Neural cell (in vitro differentiated cells): ENCODE measurements around the gene BTF3L4. TPM values are rescaled to one million over a fixed set of nuclear protein-coding genes. Genes with fewer than 3 reads are reported as not detected.

Source experiments
- H2AFZ ChIP-seq: fragments of 200-600, 300-800 bp; sonication (generic), shearing (Covaris generic); 2 replicates; pipeline ENCODE4 v1.6.0; 2014; ENCODE audit warnings: low read depth, mild to moderate bottlenecking, antibody characterized with exemption, low read length, moderate library complexity
- H3F3A ChIP-seq: fragments of 200-600 bp; shearing (Covaris generic); 2 replicates; pipeline ENCODE4 v1.6.1; 2016; ENCODE audit warnings: mild to moderate bottlenecking, moderate library complexity, mixed read lengths, antibody characterized with exemption, low read length; ENCODE audit not compliant: insufficient read depth, poor library complexity, severe bottlenecking
- H3K27ac ChIP-seq: fragments of 200-600, 300-800 bp; sonication (generic), shearing (Covaris generic); 2 replicates; pipeline ENCODE4 v1.5.1; 2014; ENCODE audit warnings: mild to moderate bottlenecking, low read length, moderate library complexity
- H3K27me3 ChIP-seq: fragments of 300-800, 200-600 bp; sonication (generic), shearing (Covaris generic); 2 replicates; pipeline ENCODE4 v1.6.0; 2014; ENCODE audit warnings: mild to moderate bottlenecking, low read depth, low read length, moderate library complexity; ENCODE audit not compliant: insufficient read depth
- H3K36me3 ChIP-seq: fragments of 300-800, 200-600 bp; sonication (generic), shearing (Covaris generic); 2 replicates; pipeline ENCODE4 v1.5.1; 2014; ENCODE audit warnings: mild to moderate bottlenecking, antibody characterized with exemption, low read length, moderate library complexity; ENCODE audit not compliant: insufficient read depth
- H3K4me2 ChIP-seq: fragments of 300-800, 200-600 bp; sonication (generic), shearing (Covaris generic); 2 replicates; pipeline ENCODE4 v1.6.0; 2014; ENCODE audit warnings: mild to moderate bottlenecking, low read length
- H3K4me3 ChIP-seq: fragments of 300-800, 200-600 bp; sonication (generic), shearing (Covaris generic); 2 replicates; pipeline ENCODE4 v1.5.1; 2014; ENCODE audit warnings: mild to moderate bottlenecking, low read length, moderate library complexity
- H3K79me2 ChIP-seq: fragments of 200-600 bp; shearing (Covaris generic); replicated peaks from 2 replicates; pipeline ENCODE4 v1.6.0; 2014; ENCODE audit warnings: mild to moderate bottlenecking, low read length, moderate library complexity; ENCODE audit not compliant: insufficient read depth
- H3K9ac ChIP-seq: fragments of 300-800, 200-600 bp; sonication (generic), shearing (Covaris generic); 2 replicates; pipeline ENCODE4 v1.6.1; 2016; ENCODE audit warnings: mild to moderate bottlenecking, low read length, mixed read lengths
- H3K9me2 ChIP-seq: fragments of 200-600 bp; shearing (Covaris generic); 2 replicates; pipeline ENCODE4 v1.6.1; 2016; ENCODE audit warnings: mild to moderate bottlenecking, low read length, mixed read lengths; ENCODE audit not compliant: insufficient read depth
- H3K9me3 ChIP-seq: fragments of 200-600, 300-800 bp; sonication (generic), shearing (Covaris generic); 2 replicates; pipeline ENCODE4 v1.6.1; 2016; ENCODE audit warnings: mild to moderate bottlenecking, mixed run types, low read length, moderate library complexity, mixed read lengths
- H4K20me1 ChIP-seq: fragments of 200-600 bp; shearing (Covaris generic); 2 replicates; pipeline ENCODE4 v1.6.1; 2016; ENCODE audit warnings: mild to moderate bottlenecking, mixed run types; ENCODE audit not compliant: insufficient read depth
- EP300 ChIP-seq: fragments of 450-650 bp; conservative IDR thresholded peaks from 2 replicates; pipeline ENCODE4 v1.6.1; 2014; ENCODE audit warnings: antibody characterized with exemption, mild to moderate bottlenecking, moderate library complexity; ENCODE audit not compliant: poor library complexity, severe bottlenecking
- EZH2 ChIP-seq: fragments of 200-600, 300-800 bp; shearing (Covaris generic), sonication (generic); IDR thresholded peaks from 2 replicates; pipeline ENCODE4 v1.6.1; 2014; ENCODE audit warnings: antibody characterized with exemption, low read length, borderline replicate concordance, mild to moderate bottlenecking; ENCODE audit not compliant: insufficient read depth, poor library complexity, severe bottlenecking
- MXI1 ChIP-seq: fragments of 450-650 bp; conservative IDR thresholded peaks from 2 replicates; pipeline ENCODE4 v1.6.1; 2014; ENCODE audit warnings: antibody characterized with exemption, mild to moderate bottlenecking; ENCODE audit not compliant: poor library complexity, severe bottlenecking
- POLR2AphosphoS5 ChIP-seq: IDR thresholded peaks from 2 replicates; pipeline ENCODE4 v1.6.1; 2012
- RAD21 ChIP-seq: fragments of 450-650 bp; conservative IDR thresholded peaks from 2 replicates; pipeline ENCODE4 v1.6.1; 2014; ENCODE audit warnings: antibody characterized with exemption, mild to moderate bottlenecking, moderate library complexity
- SMC3 ChIP-seq: fragments of 450-650 bp; conservative IDR thresholded peaks from 2 replicates; pipeline ENCODE4 v1.6.1; 2014; ENCODE audit warnings: antibody characterized with exemption, mild to moderate bottlenecking, moderate library complexity; ENCODE audit not compliant: poor library complexity
- TAF1 ChIP-seq: IDR thresholded peaks from 2 replicates; pipeline ENCODE4 v1.6.1; 2012; ENCODE audit warnings: low read depth
- polyA plus RNA-seq: library from polyadenylated mRNA; depleted of rRNA; stranded (reverse); fragments of >200 nt; gene quantifications from 2 replicates; pipeline ENCODE4 v1.2.3, GENCODE V29; 2014
- TF ChIP-seq, protein P1 (sequence below): IDR thresholded peaks from 2 replicates; pipeline ENCODE4 v1.6.1; 2012; ENCODE audit warnings: borderline replicate concordance
- TF ChIP-seq, protein P2 (sequence below): fragments of 450-650 bp; IDR thresholded peaks from 2 replicates; pipeline ENCODE4 v1.5.1; 2014; ENCODE audit warnings: antibody characterized with exemption, mild to moderate bottlenecking, moderate library complexity; ENCODE audit not compliant: poor library complexity, severe bottlenecking

BTF3L4 gene
- polyA plus RNA-seq, 1 donor from 2014 or later: 355 TPM

DNA sequence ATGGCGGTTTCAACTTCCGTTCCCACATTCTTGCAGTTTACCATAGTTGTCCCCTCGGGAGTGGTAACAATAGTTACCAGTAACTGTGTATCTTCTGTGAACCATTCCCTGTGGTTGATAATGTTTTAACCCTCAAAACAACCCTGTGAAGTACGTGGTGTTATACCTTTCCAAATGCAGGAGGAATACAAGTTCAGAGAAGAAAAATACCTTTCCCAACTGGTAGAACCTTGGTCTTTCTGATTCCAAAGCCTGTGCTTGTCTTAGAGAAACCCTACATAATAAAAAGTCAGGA, 789 bp downstream of the BTF3L4 start:
- peak overlapping the region; percentile 58 for H2AFZ ChIP-seq
- no peaks in the 10 kb centered on the region for H3K27me3 ChIP-seq
- no peak for TF ChIP-seq EP300
- no peaks in the 10 kb centered on the region for H3K9me2 ChIP-seq
- H3K36me3 ChIP-seq: peaks cover 6% of the 10 kb centered on the region
- H3K79me2 ChIP-seq: peaks cover 76% of the 10 kb centered on the region
- H4K20me1 ChIP-seq: no peaks in the 10 kb centered on the region
- H3K4me3 ChIP-seq: peak overlapping the region; percentile 80
- peak overlapping the region; percentile 95 for H3K9ac ChIP-seq
- no peaks in the 10 kb centered on the region for H3K9me3 ChIP-seq
- H3K4me2 ChIP-seq: peak overlapping the region; percentile 92
- H3K27ac ChIP-seq: peak overlapping the region; percentile 97
- no peaks in the 10 kb centered on the region for H3F3A ChIP-seq

DNA sequence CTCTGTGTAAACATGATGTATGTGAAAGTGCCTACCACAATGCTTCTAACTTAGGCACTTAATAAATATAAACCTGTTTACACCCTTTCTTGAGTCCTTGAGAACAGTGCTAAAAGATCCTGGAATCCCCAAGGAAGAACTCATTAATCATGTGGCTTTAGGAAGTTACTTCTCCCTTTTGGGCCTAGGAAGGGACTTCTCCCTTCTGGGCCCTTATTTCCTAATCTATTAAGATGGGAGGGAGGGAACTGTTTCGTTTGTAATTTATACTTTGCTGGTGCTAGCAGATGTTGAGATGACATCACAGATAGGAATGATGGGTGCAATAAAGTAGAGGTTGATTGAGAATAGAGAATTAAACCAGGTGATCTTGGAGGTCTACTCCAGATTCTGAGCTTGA, 1.2 kb downstream of the BTF3L4 start:
- TF ChIP-seq TAF1 (no peak), SMC3 (no peak), EP300 (no peak), POLR2AphosphoS5 (no peak), MXI1 (no peak), EZH2 (no peak), RAD21 (no peak)
- TF ChIP-seq, protein P1, sequence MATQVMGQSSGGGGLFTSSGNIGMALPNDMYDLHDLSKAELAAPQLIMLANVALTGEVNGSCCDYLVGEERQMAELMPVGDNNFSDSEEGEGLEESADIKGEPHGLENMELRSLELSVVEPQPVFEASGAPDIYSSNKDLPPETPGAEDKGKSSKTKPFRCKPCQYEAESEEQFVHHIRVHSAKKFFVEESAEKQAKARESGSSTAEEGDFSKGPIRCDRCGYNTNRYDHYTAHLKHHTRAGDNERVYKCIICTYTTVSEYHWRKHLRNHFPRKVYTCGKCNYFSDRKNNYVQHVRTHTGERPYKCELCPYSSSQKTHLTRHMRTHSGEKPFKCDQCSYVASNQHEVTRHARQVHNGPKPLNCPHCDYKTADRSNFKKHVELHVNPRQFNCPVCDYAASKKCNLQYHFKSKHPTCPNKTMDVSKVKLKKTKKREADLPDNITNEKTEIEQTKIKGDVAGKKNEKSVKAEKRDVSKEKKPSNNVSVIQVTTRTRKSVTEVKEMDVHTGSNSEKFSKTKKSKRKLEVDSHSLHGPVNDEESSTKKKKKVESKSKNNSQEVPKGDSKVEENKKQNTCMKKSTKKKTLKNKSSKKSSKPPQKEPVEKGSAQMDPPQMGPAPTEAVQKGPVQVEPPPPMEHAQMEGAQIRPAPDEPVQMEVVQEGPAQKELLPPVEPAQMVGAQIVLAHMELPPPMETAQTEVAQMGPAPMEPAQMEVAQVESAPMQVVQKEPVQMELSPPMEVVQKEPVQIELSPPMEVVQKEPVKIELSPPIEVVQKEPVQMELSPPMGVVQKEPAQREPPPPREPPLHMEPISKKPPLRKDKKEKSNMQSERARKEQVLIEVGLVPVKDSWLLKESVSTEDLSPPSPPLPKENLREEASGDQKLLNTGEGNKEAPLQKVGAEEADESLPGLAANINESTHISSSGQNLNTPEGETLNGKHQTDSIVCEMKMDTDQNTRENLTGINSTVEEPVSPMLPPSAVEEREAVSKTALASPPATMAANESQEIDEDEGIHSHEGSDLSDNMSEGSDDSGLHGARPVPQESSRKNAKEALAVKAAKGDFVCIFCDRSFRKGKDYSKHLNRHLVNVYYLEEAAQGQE: no peak
- TF ChIP-seq, protein P2, sequence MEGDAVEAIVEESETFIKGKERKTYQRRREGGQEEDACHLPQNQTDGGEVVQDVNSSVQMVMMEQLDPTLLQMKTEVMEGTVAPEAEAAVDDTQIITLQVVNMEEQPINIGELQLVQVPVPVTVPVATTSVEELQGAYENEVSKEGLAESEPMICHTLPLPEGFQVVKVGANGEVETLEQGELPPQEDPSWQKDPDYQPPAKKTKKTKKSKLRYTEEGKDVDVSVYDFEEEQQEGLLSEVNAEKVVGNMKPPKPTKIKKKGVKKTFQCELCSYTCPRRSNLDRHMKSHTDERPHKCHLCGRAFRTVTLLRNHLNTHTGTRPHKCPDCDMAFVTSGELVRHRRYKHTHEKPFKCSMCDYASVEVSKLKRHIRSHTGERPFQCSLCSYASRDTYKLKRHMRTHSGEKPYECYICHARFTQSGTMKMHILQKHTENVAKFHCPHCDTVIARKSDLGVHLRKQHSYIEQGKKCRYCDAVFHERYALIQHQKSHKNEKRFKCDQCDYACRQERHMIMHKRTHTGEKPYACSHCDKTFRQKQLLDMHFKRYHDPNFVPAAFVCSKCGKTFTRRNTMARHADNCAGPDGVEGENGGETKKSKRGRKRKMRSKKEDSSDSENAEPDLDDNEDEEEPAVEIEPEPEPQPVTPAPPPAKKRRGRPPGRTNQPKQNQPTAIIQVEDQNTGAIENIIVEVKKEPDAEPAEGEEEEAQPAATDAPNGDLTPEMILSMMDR: no peak
- no peaks in the 10 kb centered on the region for H3F3A ChIP-seq
- peak overlapping the region; percentile 95 for H3K9ac ChIP-seq
- H4K20me1 ChIP-seq: no peaks in the 10 kb centered on the region
- H3K4me3 ChIP-seq: peak overlapping the region; percentile 80
- H3K79me2 ChIP-seq: peaks cover 73% of the 10 kb centered on the region
- no peaks in the 10 kb centered on the region for H3K27me3 ChIP-seq
- no peak overlapping the region for H2AFZ ChIP-seq
- H3K36me3 ChIP-seq: peaks cover 6% of the 10 kb centered on the region
- peak overlapping the region; percentile 97 for H3K27ac ChIP-seq
- no peaks in the 10 kb centered on the region for H3K9me3 ChIP-seq
- H3K9me2 ChIP-seq: no peaks in the 10 kb centered on the region
- peak overlapping the region; percentile 92 for H3K4me2 ChIP-seq

DNA sequence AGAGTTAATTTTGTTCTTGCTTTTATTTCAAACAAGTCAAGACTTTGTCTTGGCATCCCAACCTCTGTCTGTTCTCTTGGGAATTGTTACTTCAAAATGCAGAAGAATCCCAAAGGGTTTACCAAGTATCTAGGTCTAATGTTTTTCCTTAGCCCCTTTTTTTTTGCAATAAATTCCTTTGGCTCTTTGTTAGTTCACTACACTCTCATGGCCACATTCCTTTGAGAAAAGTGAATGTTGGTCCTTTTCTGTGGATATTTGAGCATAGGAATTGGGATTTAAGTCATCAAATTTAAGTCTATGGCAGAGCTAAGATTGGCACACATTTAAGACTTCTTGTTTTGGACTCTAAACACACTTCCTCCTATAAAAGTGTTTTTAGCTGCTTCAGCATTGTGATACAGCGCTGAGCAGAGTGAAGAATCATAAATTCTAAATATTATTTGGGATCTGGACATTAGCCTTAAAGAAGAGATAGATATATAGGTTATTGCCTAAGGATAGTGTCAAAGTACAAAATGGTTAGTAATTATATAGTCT, 1.9 kb downstream of the BTF3L4 start:
- H3K79me2 ChIP-seq: peaks cover 67% of the 10 kb centered on the region
- TF ChIP-seq, protein P1: no peak
- no peak for TF ChIP-seq EP300
- peaks cover 6% of the 10 kb centered on the region for H3K36me3 ChIP-seq
- peak overlapping the region; percentile 13 for H3K27ac ChIP-seq
- no peaks in the 10 kb centered on the region for H4K20me1 ChIP-seq
- no peaks in the 10 kb centered on the region for H3K27me3 ChIP-seq
- no peaks in the 10 kb centered on the region for H3F3A ChIP-seq
- H3K9me3 ChIP-seq: no peaks in the 10 kb centered on the region
- peak overlapping the region; percentile 80 for H3K4me3 ChIP-seq
- H3K9ac ChIP-seq: peak overlapping the region; percentile 4
- H2AFZ ChIP-seq: no peak overlapping the region
- H3K4me2 ChIP-seq: peak overlapping the region; percentile 92
- H3K9me2 ChIP-seq: no peaks in the 10 kb centered on the region
